Mucosa of descending colon (tissue), 3 donors: ENCODE data around the gene TMEM181. TPM values are rescaled to one million over a fixed set of nuclear protein-coding genes. Genes with fewer than 3 reads are reported as not detected.
"Not testable (repeated sequence)": the region's sequence is repeated elsewhere in the genome, so short reads cannot be mapped to it uniquely, and the experiment has no call there.

Source experiments
- ATAC-seq: fragments of 200-7000 bp; cut with Tn5 transposase; one replicate; pipeline ENCODE4 v1.9.1; 2020; ENCODE audit warnings: mild to moderate bottlenecking, moderate library complexity
- DNase-seq, 3 donors: peaks; one replicate each; pipeline ENCODE4 v3.0.0-alpha.2; 2020
- H3K36me3 ChIP-seq: fragments of 200-600 bp; one replicate; pipeline ENCODE4 v1.8.0; 2021; ENCODE audit warnings: low read depth, mild to moderate bottlenecking
- H3K4me1 ChIP-seq: fragments of 200-600 bp; one replicate; pipeline ENCODE4 v1.8.0; 2021; ENCODE audit warnings: low read depth, mild to moderate bottlenecking
- H3K4me3 ChIP-seq: fragments of 200-600 bp; one replicate; pipeline ENCODE4 v1.8.0; 2021; ENCODE audit warnings: mild to moderate bottlenecking
- H3K9me3 ChIP-seq: fragments of 200-600 bp; one replicate; pipeline ENCODE4 v1.8.0; 2021; ENCODE audit warnings: mild to moderate bottlenecking
- intact Hi-C, 2 donors: fragments of 100-400 bp; cut with DNase I in 1 of 2; cut with micrococcal nuclease in 1 of 2; formaldehyde crosslinking; loops; one replicate each; pipeline versions ENCODE4 v1.11.0 to v1.11.1; 2022; cut with DNase I, micrococcal nuclease
- total RNA-seq, 3 donors: library from RNA; stranded (reverse); fragmentation: NEBNext Ultra II Directional in 2 of 3; extraction: Animal tissue kit (Norgen Biotek cat#: 25700) in 2 of 3; gene quantifications; one replicate each; pipeline versions ENCODE4 v1.2.1 to v1.2.4, GENCODE V29; 2021 to 2023
- TF ChIP-seq, protein P1 (sequence below): fragments of 200-600 bp; IDR thresholded peaks from one replicate; pipeline ENCODE4 v1.8.0; 2022; ENCODE audit warnings: antibody characterized with exemption, mild to moderate bottlenecking
- donor health status: DM: no; HTN: no; CAD: no; lungs with moderate emphysema.
- donor health status: DM: no; HTN: no; CAD: no.
- donor health status: DM: no; HTN: yes; CAD: no.

TMEM181 gene
- total RNA-seq, 3 donors from 2014 or later, result 35.7 to 47.8 (median 39.4) TPM

DNA sequence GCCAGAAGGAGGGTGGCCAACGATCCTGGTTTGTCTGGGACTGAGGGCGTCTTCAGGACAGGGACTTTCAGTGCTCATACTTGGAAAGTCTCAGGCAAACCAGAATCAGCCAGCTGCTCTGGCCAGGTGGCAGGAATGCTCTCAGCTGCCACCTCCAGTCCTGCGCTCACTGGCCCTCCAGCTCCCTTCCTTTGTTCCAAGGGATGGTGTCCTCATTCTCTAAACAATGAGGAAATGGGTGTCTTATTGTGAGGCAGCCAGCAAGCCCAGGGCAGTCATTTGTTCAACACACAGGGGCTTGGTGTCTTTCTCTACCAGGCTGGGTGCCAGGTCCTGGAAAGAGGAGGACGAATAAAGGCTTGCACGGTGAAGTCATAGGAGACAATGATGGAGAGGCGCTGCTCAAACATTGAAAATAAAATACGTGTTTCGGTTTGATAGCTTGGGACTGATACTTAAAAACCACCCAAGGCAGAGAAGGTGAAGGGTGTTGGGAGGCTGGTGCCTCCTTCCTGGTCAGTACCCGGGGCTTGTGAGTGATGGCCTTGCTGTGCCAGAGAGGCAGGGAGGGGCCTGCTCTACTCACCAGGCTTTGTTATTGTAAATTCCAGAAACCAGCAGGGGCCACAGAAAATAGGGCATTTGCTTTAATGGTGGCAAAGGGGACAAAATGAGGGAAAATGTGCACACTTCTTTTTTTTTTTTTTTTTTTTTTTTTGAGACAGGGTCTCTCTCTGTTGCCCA, 11.3 kb upstream of the TMEM181 start:
- Histone ChIP-seq H3K9me3 (no peaks in the 10 kb centered on the region), H3K4me1 (no peaks in the 10 kb centered on the region), H3K4me3 (no peak overlapping the region), H3K36me3 (no peaks in the 10 kb centered on the region)
- ATAC-seq (no peak), DNase-seq (no peak)
- intact Hi-C loops, result no loop called here
- TF ChIP-seq, protein P1, sequence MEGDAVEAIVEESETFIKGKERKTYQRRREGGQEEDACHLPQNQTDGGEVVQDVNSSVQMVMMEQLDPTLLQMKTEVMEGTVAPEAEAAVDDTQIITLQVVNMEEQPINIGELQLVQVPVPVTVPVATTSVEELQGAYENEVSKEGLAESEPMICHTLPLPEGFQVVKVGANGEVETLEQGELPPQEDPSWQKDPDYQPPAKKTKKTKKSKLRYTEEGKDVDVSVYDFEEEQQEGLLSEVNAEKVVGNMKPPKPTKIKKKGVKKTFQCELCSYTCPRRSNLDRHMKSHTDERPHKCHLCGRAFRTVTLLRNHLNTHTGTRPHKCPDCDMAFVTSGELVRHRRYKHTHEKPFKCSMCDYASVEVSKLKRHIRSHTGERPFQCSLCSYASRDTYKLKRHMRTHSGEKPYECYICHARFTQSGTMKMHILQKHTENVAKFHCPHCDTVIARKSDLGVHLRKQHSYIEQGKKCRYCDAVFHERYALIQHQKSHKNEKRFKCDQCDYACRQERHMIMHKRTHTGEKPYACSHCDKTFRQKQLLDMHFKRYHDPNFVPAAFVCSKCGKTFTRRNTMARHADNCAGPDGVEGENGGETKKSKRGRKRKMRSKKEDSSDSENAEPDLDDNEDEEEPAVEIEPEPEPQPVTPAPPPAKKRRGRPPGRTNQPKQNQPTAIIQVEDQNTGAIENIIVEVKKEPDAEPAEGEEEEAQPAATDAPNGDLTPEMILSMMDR, result no peak

DNA sequence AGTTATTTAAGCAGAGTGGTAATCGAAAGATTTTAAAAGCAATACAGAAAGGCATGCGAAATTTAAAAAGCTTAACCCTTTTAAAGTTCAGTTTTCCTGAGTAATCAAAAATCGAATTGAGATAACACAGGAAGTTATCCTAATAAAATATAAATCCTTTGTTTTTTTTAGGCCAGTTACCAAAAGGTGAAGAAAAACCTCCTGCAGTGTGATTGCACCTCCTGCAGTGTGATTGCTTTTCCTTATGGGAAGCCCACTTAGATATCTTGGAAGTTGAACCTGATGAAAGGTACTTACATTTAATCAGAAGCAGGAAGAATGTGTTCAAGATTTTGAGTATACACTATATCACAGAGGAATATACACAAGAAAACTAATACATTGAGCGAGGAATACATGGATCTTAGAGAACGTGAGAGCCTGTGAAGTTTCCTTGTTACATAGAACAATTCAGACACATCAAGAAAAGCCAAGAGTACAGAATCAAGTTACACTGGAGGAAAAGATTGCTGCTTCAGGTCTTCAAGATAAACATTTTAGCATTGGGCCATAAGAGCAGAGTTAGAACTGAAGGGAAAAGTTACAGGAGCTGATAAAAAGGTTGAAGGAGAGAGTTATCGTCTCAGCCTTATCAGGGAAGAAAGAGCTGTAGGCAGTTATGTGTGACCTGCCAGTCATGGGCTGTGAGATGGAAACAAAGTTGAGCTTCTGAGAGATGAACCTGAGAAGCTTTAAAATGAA, 7.7 kb upstream of the TMEM181 start:
- no peaks in the 10 kb centered on the region for H3K9me3 ChIP-seq
- TF ChIP-seq, protein P1, result no peak

DNA sequence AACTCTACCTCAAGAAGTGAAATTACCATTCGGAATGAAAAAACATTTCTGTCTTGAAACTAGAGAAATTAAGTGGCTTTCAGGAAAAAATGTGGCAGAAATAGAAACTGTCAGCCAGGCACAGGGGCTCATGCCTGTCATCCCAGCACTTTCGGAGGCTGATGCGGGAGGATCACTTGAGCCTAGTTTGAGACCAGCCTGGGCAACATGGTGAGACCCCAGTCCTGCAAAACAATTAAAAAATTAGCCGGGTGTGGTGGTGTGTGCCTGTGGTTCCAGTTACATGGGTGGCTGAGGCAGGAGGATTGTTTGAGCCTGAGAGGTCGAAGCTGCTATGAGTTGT, 7.1 kb upstream of the TMEM181 start:
- H3K4me3 ChIP-seq, result no peak overlapping the region
- ATAC-seq (no peak), DNase-seq (no peak)
- TF ChIP-seq, protein P1, result no peak
- no peaks in the 10 kb centered on the region for H3K9me3 ChIP-seq
- intact Hi-C loops, result no loop called here
- peaks cover 5% of the 10 kb centered on the region for H3K4me1 ChIP-seq
- H3K36me3 ChIP-seq, result no peaks in the 10 kb centered on the region

More for the DNA sequence above, 7.7 kb upstream of the TMEM181 start:
- peaks cover 5% of the 10 kb centered on the region for H3K4me1 ChIP-seq
- ATAC-seq (no peak), DNase-seq (no peak)
- H3K36me3 ChIP-seq, result no peaks in the 10 kb centered on the region
- intact Hi-C loops, result no loop called here
- H3K4me3 ChIP-seq, result no peak overlapping the region

DNA sequence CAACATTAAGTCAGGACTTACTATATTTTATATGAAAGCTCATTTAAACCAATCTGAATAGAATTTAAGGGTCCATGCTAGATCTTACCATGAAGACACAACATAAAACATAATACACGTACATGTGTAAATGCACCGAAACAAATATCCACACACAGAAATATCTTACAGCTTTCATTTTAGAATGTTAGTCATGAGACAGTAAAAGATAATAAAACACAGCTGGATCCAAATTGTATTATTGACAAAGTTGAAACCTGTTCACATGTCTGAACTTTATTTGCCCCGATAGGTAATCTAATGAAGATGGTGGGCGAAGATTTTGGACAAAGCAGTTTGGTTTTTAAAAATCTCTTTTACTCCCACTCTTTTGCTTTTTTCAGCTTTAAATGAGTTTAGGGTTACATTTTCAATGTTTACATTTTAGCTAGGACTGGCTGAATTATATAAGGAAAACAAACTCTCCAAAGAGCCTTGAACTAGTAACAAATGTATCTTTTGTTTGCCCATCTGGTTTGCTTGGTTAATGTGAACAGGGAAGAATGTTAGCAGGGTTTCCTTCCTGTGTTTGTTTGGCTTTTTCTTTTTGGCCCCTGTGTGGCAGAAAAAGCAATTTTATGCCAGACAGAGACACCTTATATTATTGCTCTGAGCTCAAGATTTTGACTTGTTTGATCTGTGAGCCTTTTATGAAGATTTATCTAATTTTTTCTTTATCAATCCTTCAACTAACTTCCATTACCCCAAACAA, 5.1 kb upstream of the TMEM181 start:
- ATAC-seq, result peak; percentile 54
- intact Hi-C loops, result no loop called here
- TF ChIP-seq, protein P1, result no peak

DNA sequence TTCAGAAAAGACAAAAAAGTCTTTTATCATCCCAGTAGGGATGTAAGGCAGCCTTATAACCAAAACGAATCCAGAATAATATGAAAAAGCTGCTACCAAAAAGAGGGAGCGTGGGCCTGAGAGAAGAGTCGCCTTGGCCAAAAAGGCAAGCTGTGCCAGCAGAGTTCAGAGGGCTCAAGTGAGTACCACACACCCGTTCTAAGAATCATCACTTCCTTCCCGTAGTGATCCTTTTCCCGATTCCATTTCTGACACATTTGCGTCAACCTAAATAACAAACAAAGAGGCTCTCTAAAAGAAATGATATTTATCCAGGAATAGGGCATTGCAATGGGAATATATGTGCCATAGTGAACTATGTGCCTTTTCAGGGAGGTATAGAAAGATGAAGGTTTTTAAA, 3.8 kb upstream of the TMEM181 start:
- H3K4me3 ChIP-seq, result no peak overlapping the region
- no peaks in the 10 kb centered on the region for H3K9me3 ChIP-seq
- ATAC-seq (no peak), DNase-seq (no peak)
- H3K36me3 ChIP-seq, result no peaks in the 10 kb centered on the region
- H3K4me1 ChIP-seq, result peaks cover 8% of the 10 kb centered on the region
- intact Hi-C loops, result no loop called here
- TF ChIP-seq, protein P1, result no peak

More for the DNA sequence above, 5.1 kb upstream of the TMEM181 start:
- no peaks in the 10 kb centered on the region for H3K36me3 ChIP-seq
- H3K4me1 ChIP-seq, result peaks cover 5% of the 10 kb centered on the region
- no peak overlapping the region for H3K4me3 ChIP-seq
- no peaks in the 10 kb centered on the region for H3K9me3 ChIP-seq
- no peak for DNase-seq

DNA sequence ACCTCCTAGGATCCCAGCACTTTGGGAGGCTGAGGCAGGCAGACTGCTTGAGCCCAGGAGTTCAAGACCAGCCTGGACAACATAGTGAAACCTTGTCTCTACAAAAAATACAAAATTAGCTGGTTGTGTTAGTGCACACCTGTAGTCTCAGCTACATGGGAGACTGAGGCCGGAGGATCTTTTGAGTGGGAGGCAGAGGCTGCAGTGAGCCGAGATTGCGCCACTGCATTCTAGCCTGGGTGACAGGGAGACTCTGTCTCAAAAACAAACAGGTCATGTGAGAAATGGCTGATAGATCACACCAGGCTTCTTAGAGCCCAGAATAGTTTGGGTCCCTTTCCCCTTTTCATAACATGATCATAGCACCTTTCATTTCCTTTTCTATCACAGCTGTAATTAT, 2.8 kb upstream of the TMEM181 start:
- ATAC-seq, DNase-seq, H3K4me3 ChIP-seq, H3K36me3 ChIP-seq, intact Hi-C loops, H3K9me3 ChIP-seq: not testable (repeated sequence)
- H3K4me1 ChIP-seq, result peaks cover 18% of the 10 kb centered on the region
